ENCODE measurements around the gene PLEKHH1. TPM values are rescaled to one million over a fixed set of nuclear protein-coding genes. Genes with fewer than 3 reads are reported as not detected.
A peak's percentile ranks its signal among the peaks of the same experiment; 100 is the strongest.
"Not testable (repeated sequence)": the region's sequence is repeated elsewhere in the genome, so short reads cannot be mapped to it uniquely, and the experiment has no call there.

PLEKHH1 gene
- polyA plus RNA-seq, 3 donors = 0.23 TPM; not detected in 2

GRCh38 chr14:67541448-67542387, 8.6 kb downstream of the PLEKHH1 start:
- intact Hi-C loops (cut with micrococcal nuclease) = no loop called here
- H2AFZ ChIP-seq (ENCODE audit: insufficient read depth, low read depth, low read length, poor library complexity, severe bottlenecking) = peak overlapping the region; percentile 59
- peak overlapping the region; percentile 20 for H3K9ac ChIP-seq (ENCODE audit: insufficient read depth, low read length, poor library complexity, severe bottlenecking)
- no peak overlapping the region for H3K27ac ChIP-seq (ENCODE audit: low read depth in 1 of 2, low read length in 2 of 2)
- no peaks in the 10 kb centered on the region for H3K79me2 ChIP-seq (ENCODE audit: insufficient read depth, low read length)
- Mint-ChIP-seq H3K4me1 (peaks cover 15% of the 10 kb centered on the region), H3K27ac (no peak overlapping the region), H3K9me3 (peaks cover 0 to 6% (median 3%) of the 10 kb centered on the region in 7 donors), H3K27me3 (ENCODE audit: low read depth in 3 of 3) (peaks cover 40 to 54% (median 43%) of the 10 kb centered on the region in 3 donors), H3K36me3 (no peaks in the 10 kb centered on the region), H3K4me3 (peak overlapping the region; percentile 66 to 74)
- H3K9me3 ChIP-seq (replicated peaks in 1 of 2; ENCODE audit: control insufficient read depth in 1 of 2, insufficient read depth in 1 of 2, low read length in 2 of 2) = no peaks in the 10 kb centered on the region
- no peak for DNase-seq
- peaks cover 0 to 5% of the 10 kb centered on the region in 2 donors for H3K4me1 ChIP-seq (ENCODE audit: control insufficient read depth in 1 of 2, insufficient read depth in 2 of 2, low read length in 2 of 2)
- peak overlapping the region in 1 of 3 experiments; percentile 50 for H3K4me3 ChIP-seq (replicated peaks in 1 of 3; ENCODE audit: low read depth in 2 of 3, low read length in 3 of 3)
- no peaks in the 10 kb centered on the region for H4K20me1 ChIP-seq (ENCODE audit: insufficient read depth, low read length)
- H3K4me2 ChIP-seq (replicated peaks; ENCODE audit: extremely low read depth, low read length, poor library complexity, severe bottlenecking) = peak overlapping the region; percentile 46
- no peaks in the 10 kb centered on the region for H3K36me3 ChIP-seq (replicated peaks in 1 of 2; ENCODE audit: control insufficient read depth in 1 of 2, insufficient read depth in 2 of 2, low read length in 2 of 2)
- peaks cover 44 to 55% of the 10 kb centered on the region in 2 donors for H3K27me3 ChIP-seq (ENCODE audit: control insufficient read depth in 2 of 2, insufficient read depth in 2 of 2, low read length in 2 of 2)
- TF ChIP-seq CTCF (IDR thresholded peaks at IDR 0.05) = no peak
- 32% methylated on average over 13 of the region's 24 CpGs for WGBS (ENCODE audit: insufficient coverage)

GRCh38 chr14:67542620-67543019, 9.5 kb downstream of the PLEKHH1 start:
- 89% methylated on average over 11 of the region's 13 CpGs for WGBS (ENCODE audit: insufficient coverage)
- H2AFZ ChIP-seq (ENCODE audit: insufficient read depth, low read depth, low read length, poor library complexity, severe bottlenecking); DNase-seq; H3K9ac ChIP-seq (ENCODE audit: insufficient read depth, low read length, poor library complexity, severe bottlenecking); H3K4me2 ChIP-seq (replicated peaks; ENCODE audit: extremely low read depth, low read length, poor library complexity, severe bottlenecking); H3K27ac ChIP-seq (ENCODE audit: low read depth in 1 of 2, low read length in 2 of 2); H3K4me1 ChIP-seq (ENCODE audit: control insufficient read depth in 1 of 2, insufficient read depth in 2 of 2, low read length in 2 of 2); H3K36me3 Mint-ChIP-seq; intact Hi-C loops (cut with micrococcal nuclease); H3K27ac Mint-ChIP-seq; H3K9me3 Mint-ChIP-seq; H3K9me3 ChIP-seq (replicated peaks in 1 of 2; ENCODE audit: control insufficient read depth in 1 of 2, insufficient read depth in 1 of 2, low read length in 2 of 2); H3K4me3 ChIP-seq (replicated peaks in 1 of 3; ENCODE audit: low read depth in 2 of 3, low read length in 3 of 3); H4K20me1 ChIP-seq (ENCODE audit: insufficient read depth, low read length); H3K79me2 ChIP-seq (ENCODE audit: insufficient read depth, low read length); H3K36me3 ChIP-seq (replicated peaks in 1 of 2; ENCODE audit: control insufficient read depth in 1 of 2, insufficient read depth in 2 of 2, low read length in 2 of 2): not testable (repeated sequence)
- peaks cover 15% of the 10 kb centered on the region for H3K4me1 Mint-ChIP-seq
- peaks cover 44 to 55% of the 10 kb centered on the region in 2 donors for H3K27me3 ChIP-seq (ENCODE audit: control insufficient read depth in 2 of 2, insufficient read depth in 2 of 2, low read length in 2 of 2)
- peaks cover 38 to 58% (median 43%) of the 10 kb centered on the region in 3 donors for H3K27me3 Mint-ChIP-seq (ENCODE audit: low read depth in 3 of 3)
- peak overlapping the region in 1 of 2 donors; percentile 58 for H3K4me3 Mint-ChIP-seq

All from CD14-positive monocyte (primary cell).